Measurements from ENCODE around the gene HNRNPA1L2. TPM values are rescaled to one million over a fixed set of nuclear protein-coding genes. Genes with fewer than 3 reads are reported as not detected.

HNRNPA1L2 gene
- total and polyA plus RNA-seq, 9 of the 15 experiments (the other 6 are each of a cell fraction or from before 2014, with no cell fraction given) = 3.7 to 10.8 (median 6.8) TPM

DNA sequence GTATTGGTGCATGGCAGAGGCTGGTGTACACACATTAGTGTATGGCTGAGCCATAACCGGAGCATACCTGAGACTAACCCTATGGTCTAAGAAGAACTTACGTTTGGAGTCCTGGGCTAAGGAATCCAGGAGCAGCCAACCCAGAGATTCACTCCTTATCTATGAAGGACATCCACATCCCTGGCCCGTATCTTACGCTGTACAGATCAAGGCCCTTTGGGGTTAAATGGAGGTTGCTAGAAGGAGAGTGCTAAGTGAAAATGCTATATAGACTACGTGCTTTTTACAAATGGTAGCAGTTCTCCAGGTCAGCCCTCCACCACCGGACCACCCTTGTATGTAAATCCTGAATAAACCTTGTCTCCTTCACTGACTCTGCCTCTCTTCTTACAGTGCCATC is 8.5 kb downstream of the HNRNPA1L2 start (continued):
- TF ChIP-seq, protein P1, sequence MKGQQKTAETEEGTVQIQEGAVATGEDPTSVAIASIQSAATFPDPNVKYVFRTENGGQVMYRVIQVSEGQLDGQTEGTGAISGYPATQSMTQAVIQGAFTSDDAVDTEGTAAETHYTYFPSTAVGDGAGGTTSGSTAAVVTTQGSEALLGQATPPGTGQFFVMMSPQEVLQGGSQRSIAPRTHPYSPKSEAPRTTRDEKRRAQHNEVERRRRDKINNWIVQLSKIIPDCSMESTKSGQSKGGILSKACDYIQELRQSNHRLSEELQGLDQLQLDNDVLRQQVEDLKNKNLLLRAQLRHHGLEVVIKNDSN (CRISPR knock-in tag; IDR thresholded peaks at IDR 0.05) = no peak
- TF ChIP-seq, protein P2, sequence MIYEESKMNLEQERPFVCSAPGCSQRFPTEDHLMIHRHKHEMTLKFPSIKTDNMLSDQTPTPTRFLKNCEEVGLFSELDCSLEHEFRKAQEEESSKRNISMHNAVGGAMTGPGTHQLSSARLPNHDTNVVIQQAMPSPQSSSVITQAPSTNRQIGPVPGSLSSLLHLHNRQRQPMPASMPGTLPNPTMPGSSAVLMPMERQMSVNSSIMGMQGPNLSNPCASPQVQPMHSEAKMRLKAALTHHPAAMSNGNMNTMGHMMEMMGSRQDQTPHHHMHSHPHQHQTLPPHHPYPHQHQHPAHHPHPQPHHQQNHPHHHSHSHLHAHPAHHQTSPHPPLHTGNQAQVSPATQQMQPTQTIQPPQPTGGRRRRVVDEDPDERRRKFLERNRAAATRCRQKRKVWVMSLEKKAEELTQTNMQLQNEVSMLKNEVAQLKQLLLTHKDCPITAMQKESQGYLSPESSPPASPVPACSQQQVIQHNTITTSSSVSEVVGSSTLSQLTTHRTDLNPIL (CRISPR knock-in tag; IDR thresholded peaks at IDR 0.05) = no peak
- TF ChIP-seq MTA2 (IDR thresholded peaks at IDR 0.05; ENCODE audit: low read depth) = peak; percentile 19; the same call in 1 of the 2 replicates
- no peak for TF ChIP-seq ZNF124 (CRISPR knock-in tag; IDR thresholded peaks at IDR 0.05)
- TF ChIP-seq MTF1 (CRISPR knock-in tag; IDR thresholded peaks at IDR 0.05; ENCODE audit: borderline replicate concordance) = no peak
- peak; percentile 47; the same call in 1 of the 2 replicates for TF ChIP-seq CBFA2T2 (conservative IDR thresholded peaks at IDR 0.05)
- TF ChIP-seq ARID1B (IDR thresholded peaks at IDR 0.05) = peak; percentile 73
- TF ChIP-seq KDM1A (IDR thresholded peaks at IDR 0.05) = peak; percentile 37 to 39; a peak in 1 of 4 replicates
- TF ChIP-seq ZNF282 (CRISPR knock-in tag; IDR thresholded peaks at IDR 0.05) = no peak
- TF ChIP-seq, protein P3, sequence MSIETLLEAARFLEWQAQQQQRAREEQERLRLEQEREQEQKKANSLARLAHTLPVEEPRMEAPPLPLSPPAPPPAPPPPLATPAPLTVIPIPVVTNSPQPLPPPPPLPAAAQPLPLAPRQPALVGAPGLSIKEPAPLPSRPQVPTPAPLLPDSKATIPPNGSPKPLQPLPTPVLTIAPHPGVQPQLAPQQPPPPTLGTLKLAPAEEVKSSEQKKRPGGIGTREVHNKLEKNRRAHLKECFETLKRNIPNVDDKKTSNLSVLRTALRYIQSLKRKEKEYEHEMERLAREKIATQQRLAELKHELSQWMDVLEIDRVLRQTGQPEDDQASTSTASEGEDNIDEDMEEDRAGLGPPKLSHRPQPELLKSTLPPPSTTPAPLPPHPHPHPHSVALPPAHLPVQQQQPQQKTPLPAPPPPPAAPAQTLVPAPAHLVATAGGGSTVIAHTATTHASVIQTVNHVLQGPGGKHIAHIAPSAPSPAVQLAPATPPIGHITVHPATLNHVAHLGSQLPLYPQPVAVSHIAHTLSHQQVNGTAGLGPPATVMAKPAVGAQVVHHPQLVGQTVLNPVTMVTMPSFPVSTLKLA (conservative IDR thresholded peaks at IDR 0.05) = no peak
- peak; percentile 66 for TF ChIP-seq TEAD4 (IDR thresholded peaks at IDR 0.05; ENCODE audit: low read length)
- no peak for TF ChIP-seq TEAD4 (CRISPR knock-in tag; IDR thresholded peaks at IDR 0.05; ENCODE audit: borderline replicate concordance)
- TF ChIP-seq MAFF (IDR thresholded peaks at IDR 0.05; ENCODE audit: low read length) = no peak
- TF ChIP-seq CBFA2T3 (IDR thresholded peaks at IDR 0.05) = peak; percentile 73
- TF ChIP-seq MAFG (tag; conservative IDR thresholded peaks at IDR 0.05) = no peak
- TF ChIP-seq, protein P4, sequence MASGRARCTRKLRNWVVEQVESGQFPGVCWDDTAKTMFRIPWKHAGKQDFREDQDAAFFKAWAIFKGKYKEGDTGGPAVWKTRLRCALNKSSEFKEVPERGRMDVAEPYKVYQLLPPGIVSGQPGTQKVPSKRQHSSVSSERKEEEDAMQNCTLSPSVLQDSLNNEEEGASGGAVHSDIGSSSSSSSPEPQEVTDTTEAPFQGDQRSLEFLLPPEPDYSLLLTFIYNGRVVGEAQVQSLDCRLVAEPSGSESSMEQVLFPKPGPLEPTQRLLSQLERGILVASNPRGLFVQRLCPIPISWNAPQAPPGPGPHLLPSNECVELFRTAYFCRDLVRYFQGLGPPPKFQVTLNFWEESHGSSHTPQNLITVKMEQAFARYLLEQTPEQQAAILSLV (tag; IDR thresholded peaks at IDR 0.05) = no peak
- peak; percentile 22; the same call in 1 of the 2 replicates for TF ChIP-seq CXXC5 (CRISPR knock-in tag; IDR thresholded peaks at IDR 0.05)
- TF ChIP-seq POLR2AphosphoS5 (IDR thresholded peaks at IDR 0.05; ENCODE audit: control insufficient read depth, insufficient read depth, low read depth, low read length) = no peak
- no peak for TF ChIP-seq GATA2 (CRISPR knock-in tag; IDR thresholded peaks at IDR 0.05)
- TF ChIP-seq ZNF780A (CRISPR knock-in tag; IDR thresholded peaks at IDR 0.05) = no peak
- TF ChIP-seq, protein P5, sequence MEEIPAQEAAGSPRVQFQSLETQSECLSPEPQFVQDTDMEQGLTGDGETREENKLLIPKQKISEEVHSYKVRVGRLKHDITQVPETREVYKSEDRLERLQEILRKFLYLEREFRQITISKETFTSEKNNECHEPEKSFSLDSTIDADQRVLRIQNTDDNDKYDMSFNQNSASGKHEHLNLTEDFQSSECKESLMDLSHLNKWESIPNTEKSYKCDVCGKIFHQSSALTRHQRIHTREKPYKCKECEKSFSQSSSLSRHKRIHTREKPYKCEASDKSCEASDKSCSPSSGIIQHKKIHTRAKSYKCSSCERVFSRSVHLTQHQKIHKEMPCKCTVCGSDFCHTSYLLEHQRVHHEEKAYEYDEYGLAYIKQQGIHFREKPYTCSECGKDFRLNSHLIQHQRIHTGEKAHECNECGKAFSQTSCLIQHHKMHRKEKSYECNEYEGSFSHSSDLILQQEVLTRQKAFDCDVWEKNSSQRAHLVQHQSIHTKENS (CRISPR knock-in tag; IDR thresholded peaks at IDR 0.05) = no peak
- TF ChIP-seq, protein P6, sequence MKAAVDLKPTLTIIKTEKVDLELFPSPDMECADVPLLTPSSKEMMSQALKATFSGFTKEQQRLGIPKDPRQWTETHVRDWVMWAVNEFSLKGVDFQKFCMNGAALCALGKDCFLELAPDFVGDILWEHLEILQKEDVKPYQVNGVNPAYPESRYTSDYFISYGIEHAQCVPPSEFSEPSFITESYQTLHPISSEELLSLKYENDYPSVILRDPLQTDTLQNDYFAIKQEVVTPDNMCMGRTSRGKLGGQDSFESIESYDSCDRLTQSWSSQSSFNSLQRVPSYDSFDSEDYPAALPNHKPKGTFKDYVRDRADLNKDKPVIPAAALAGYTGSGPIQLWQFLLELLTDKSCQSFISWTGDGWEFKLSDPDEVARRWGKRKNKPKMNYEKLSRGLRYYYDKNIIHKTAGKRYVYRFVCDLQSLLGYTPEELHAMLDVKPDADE (conservative IDR thresholded peaks at IDR 0.05; ENCODE audit: control insufficient read depth, low read depth, low read length) = no peak
